IPS-18a (cell line): Measurements from ENCODE around the gene GNA14.

Experiments
- H3K27ac ChIP-seq: one replicate; pipeline ENCODE4 v1.5.1; 2013; ENCODE audit warnings: low read length
- H3K27me3 ChIP-seq: one replicate; pipeline ENCODE4 v1.6.1; 2013; ENCODE audit warnings: mild to moderate bottlenecking, low read length; ENCODE audit not compliant: control insufficient read depth, insufficient read depth
- H3K36me3 ChIP-seq: one replicate; pipeline ENCODE4 v1.6.1; 2013; ENCODE audit warnings: low read depth, low read length; ENCODE audit not compliant: control insufficient read depth
- H3K4me1 ChIP-seq: one replicate; pipeline ENCODE4 v1.6.1; 2013; ENCODE audit warnings: low read depth, low read length; ENCODE audit not compliant: control insufficient read depth
- H3K4me3 ChIP-seq: one replicate; pipeline ENCODE4 v1.5.1; 2013; ENCODE audit warnings: low read length
- H3K9ac ChIP-seq: one replicate; pipeline ENCODE4 v1.6.1; 2013; ENCODE audit warnings: mild to moderate bottlenecking, low read length, moderate library complexity
- H3K9me3 ChIP-seq: one replicate; pipeline ENCODE4 v1.6.1; 2013; ENCODE audit warnings: low read depth, low read length; ENCODE audit not compliant: control insufficient read depth

Gene GNA14

DNA sequence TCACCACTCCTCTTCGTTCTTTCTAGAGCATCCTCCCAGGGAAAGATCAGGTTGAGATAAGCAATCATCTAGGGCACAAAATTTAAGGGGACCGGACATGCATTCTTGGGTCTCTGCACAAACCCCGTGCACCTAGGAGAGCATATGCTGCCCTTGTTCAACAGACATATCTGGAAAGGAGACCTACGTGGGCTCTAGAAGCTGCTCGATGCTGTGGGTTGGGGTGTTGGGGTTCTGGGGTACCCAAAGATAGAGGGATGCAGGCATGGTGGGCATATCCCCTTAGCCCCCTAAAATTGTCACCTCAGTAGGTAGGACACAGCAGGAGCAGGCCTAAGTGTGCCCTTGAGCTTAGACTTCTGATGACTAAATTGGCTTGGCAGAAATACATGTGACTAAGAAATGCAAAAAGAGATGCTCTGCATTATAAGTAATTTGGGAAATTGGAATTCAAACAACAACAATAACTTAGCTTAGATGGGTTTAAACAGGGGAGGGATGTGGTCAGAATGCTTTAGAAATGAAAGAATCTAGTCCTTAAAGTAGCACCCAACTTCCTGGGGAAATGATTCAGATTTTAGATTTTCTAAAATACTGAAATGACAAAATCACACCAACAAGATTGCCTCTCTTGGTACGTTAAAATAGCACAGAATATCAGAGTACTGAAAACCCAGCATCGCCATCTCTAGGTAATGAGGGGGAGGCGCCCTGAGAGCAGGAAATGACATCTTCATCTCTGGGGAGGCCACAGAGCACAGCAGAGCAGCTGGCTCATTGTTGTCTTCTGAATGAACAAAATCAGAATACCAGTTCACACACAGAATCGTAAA lies 172.3 kb downstream of the GNA14 start:
- no peaks in the 10 kb centered on the region for H3K27me3 ChIP-seq
- H3K4me3 ChIP-seq = no peak overlapping the region
- H3K36me3 ChIP-seq = no peaks in the 10 kb centered on the region
- H3K27ac ChIP-seq = no peak overlapping the region
- H3K4me1 ChIP-seq = no peaks in the 10 kb centered on the region
- H3K9me3 ChIP-seq = peaks cover 5% of the 10 kb centered on the region
- H3K9ac ChIP-seq = no peak overlapping the region

DNA sequence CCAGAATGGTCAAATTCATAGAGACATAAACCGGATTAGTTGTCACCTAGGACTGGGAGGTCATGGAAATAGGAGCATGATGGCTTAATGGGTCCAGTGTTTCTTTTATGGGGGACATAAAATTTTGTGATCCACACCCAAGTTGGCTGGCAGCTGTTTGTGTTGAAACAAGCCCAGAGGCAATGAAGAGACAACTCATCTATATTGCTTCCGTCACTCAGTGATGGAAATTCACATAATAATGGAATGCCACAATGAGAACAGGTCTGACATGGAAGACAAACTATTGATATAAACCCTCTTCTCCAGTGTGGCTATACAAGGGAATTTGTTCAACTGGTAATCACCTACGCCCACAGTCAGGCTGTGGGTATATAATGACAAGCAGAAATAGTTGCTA lies 173.2 kb downstream of the GNA14 start:
- Histone ChIP-seq H3K27ac (no peak overlapping the region), H3K9ac (no peak overlapping the region), H3K4me3 (no peak overlapping the region), H3K36me3 (no peaks in the 10 kb centered on the region), H3K9me3 (peaks cover 5% of the 10 kb centered on the region), H3K4me1 (no peaks in the 10 kb centered on the region), H3K27me3 (no peaks in the 10 kb centered on the region)

- no peaks in the 10 kb centered on the region for H3K4me1 ChIP-seq
These were observed 175.5 kb downstream of the GNA14 start for GRCh38 chr9:77472646-77473045.

GRCh38 chr9:77471572-77471971 lies 176.6 kb downstream of the GNA14 start:
- no peak overlapping the region for H3K9ac ChIP-seq
- peaks cover under 1% of the 10 kb centered on the region for H3K4me1 ChIP-seq
- peaks cover 5% of the 10 kb centered on the region for H3K9me3 ChIP-seq
- no peak overlapping the region for H3K4me3 ChIP-seq
- H3K27me3 ChIP-seq = no peaks in the 10 kb centered on the region
- H3K36me3 ChIP-seq = no peaks in the 10 kb centered on the region
- no peak overlapping the region for H3K27ac ChIP-seq

More at GRCh38 chr9:77472646-77473045, 175.5 kb downstream of the GNA14 start:
- peaks cover 5% of the 10 kb centered on the region for H3K9me3 ChIP-seq
- H3K36me3 ChIP-seq = no peaks in the 10 kb centered on the region
- no peak overlapping the region for H3K9ac ChIP-seq
- H3K27ac ChIP-seq = no peak overlapping the region
- no peak overlapping the region for H3K4me3 ChIP-seq
- no peaks in the 10 kb centered on the region for H3K27me3 ChIP-seq

DNA sequence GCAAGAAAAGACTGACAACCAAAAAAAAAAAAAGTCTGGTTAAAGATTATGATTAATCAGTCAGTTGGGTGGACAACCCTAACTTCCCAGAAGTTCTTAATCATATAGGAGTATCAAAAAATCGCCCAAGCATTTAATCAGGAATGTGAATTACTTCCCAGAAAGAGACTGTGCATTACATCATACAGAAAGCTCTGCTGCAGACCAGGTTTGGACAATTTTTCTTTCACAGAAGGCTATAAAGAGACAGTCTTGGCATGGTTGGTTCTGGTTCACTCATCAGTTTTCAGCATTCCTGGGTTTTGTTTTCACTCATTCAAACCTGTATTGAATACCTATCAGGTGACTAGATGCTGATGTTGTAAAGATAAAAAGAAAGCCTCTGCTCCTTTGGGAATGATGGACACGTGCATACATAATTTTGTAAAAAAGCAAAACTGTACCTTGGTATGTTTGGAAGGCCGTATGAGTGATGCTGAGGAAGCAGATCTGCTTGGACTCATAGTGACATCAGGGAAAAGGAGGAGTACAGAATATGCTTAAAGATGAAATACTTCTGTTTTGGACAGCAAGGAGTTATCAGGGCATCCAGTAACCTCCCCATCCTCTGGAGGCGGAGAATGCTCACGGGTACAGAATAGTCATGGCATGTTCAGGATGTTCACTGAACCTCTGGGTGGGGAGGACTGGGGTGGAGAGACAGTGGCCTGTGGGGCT lies 178.4 kb downstream of the GNA14 start:
- no peak overlapping the region for H3K27ac ChIP-seq
- no peaks in the 10 kb centered on the region for H3K27me3 ChIP-seq
- H3K9ac ChIP-seq = no peak overlapping the region
- peaks cover 5% of the 10 kb centered on the region for H3K9me3 ChIP-seq
- H3K36me3 ChIP-seq = no peaks in the 10 kb centered on the region
- no peak overlapping the region for H3K4me3 ChIP-seq
- peaks cover 2% of the 10 kb centered on the region for H3K4me1 ChIP-seq

- no peak overlapping the region for H3K9ac ChIP-seq
- H3K9me3 ChIP-seq = no peaks in the 10 kb centered on the region
- no peak overlapping the region for H3K4me3 ChIP-seq
- peaks cover 2% of the 10 kb centered on the region for H3K4me1 ChIP-seq
- H3K36me3 ChIP-seq = no peaks in the 10 kb centered on the region
- no peak overlapping the region for H3K27ac ChIP-seq
- H3K27me3 ChIP-seq = no peaks in the 10 kb centered on the region
These were observed 183.5 kb downstream of the GNA14 start for GRCh38 chr9:77464661-77465060.

GRCh38 chr9:77463151-77463550 lies 185.0 kb downstream of the GNA14 start:
- H3K27me3 ChIP-seq = no peaks in the 10 kb centered on the region
- H3K9ac ChIP-seq = no peak overlapping the region
- no peaks in the 10 kb centered on the region for H3K36me3 ChIP-seq
- no peak overlapping the region for H3K27ac ChIP-seq
- no peak overlapping the region for H3K4me3 ChIP-seq
- peaks cover 2% of the 10 kb centered on the region for H3K4me1 ChIP-seq
- H3K9me3 ChIP-seq = no peaks in the 10 kb centered on the region

DNA sequence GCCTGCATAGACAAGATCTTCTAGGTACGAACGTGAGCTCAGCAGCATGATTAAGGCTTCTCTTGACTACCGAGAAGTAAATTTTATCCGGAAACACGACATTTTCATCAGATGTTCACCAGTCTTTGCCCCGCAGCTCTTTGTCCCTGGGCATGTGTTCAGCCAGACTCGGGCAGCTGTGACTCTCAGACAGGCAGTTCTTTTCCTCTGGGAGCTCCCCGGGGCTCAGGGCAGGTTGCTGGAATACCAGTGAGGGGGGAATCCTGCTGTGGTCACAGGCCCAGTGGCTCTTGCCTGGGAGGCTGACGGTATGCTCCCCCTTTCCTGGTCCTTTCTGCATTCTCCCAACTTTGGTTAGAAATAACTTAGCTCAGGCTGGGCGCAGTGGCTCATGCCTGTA lies 186.1 kb downstream of the GNA14 start:
- no peaks in the 10 kb centered on the region for H3K9me3 ChIP-seq
- peaks cover 5% of the 10 kb centered on the region for H3K4me1 ChIP-seq
- no peak overlapping the region for H3K9ac ChIP-seq
- no peaks in the 10 kb centered on the region for H3K27me3 ChIP-seq
- H3K36me3 ChIP-seq = no peaks in the 10 kb centered on the region
- no peak overlapping the region for H3K4me3 ChIP-seq
- H3K27ac ChIP-seq = no peak overlapping the region

DNA sequence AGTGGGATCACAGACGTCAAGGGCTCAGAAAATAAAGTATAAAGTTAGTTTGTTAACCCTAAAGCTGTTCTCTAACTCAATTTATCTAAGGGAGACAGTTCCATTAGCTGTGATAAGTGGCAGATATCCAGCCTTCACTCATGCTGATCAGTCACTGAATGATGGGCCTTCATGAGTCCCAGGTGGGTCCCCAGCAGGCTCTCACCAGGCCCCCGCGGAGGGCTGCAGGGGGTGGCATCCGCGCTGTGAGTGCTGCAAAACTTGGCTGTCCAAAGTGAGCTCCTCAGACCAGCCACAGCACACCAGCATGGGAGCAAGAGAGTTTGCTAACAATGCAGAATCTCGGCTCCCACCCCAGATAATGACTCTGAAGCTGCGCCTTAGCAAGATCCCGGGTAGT lies 187.2 kb downstream of the GNA14 start:
- peaks cover 10% of the 10 kb centered on the region for H3K4me1 ChIP-seq
- H3K4me3 ChIP-seq = no peak overlapping the region
- no peaks in the 10 kb centered on the region for H3K36me3 ChIP-seq
- H3K9me3 ChIP-seq = no peaks in the 10 kb centered on the region
- H3K9ac ChIP-seq = no peak overlapping the region
- no peaks in the 10 kb centered on the region for H3K27me3 ChIP-seq
- H3K27ac ChIP-seq = no peak overlapping the region

GRCh38 chr9:77457916-77458592 lies 190.1 kb downstream of the GNA14 start:
- H3K9ac ChIP-seq = no peak overlapping the region
- no peaks in the 10 kb centered on the region for H3K9me3 ChIP-seq
- H3K36me3 ChIP-seq = no peaks in the 10 kb centered on the region
- peaks cover 10% of the 10 kb centered on the region for H3K4me1 ChIP-seq
- no peak overlapping the region for H3K27ac ChIP-seq
- H3K4me3 ChIP-seq = no peak overlapping the region
- no peaks in the 10 kb centered on the region for H3K27me3 ChIP-seq

- Histone ChIP-seq H3K4me3 (no peak overlapping the region), H3K27me3 (no peaks in the 10 kb centered on the region), H3K4me1 (peaks cover 10% of the 10 kb centered on the region), H3K9me3 (no peaks in the 10 kb centered on the region), H3K9ac (no peak overlapping the region), H3K36me3 (no peaks in the 10 kb centered on the region), H3K27ac (no peak overlapping the region)
These were observed 191.2 kb downstream of the GNA14 start for GRCh38 chr9:77456829-77457437.
